NB4 (cell line): ENCODE results near the gene KDSR.
A peak's percentile ranks its signal among the peaks of the same experiment; 100 is the strongest.
"Not testable (repeated sequence)": the region's sequence is repeated elsewhere in the genome, so short reads cannot be mapped to it uniquely, and the experiment has no call there.

Source experiments
- DNase-seq: peaks from one replicate; pipeline ENCODE4 v3.0.0; 2010; ENCODE audit warnings: low read depth
- H3K4me3 ChIP-seq: one replicate; pipeline ENCODE4 v1.5.1; 2011; ENCODE audit warnings: mild to moderate bottlenecking, low read depth, low read length, moderate library complexity
- MYC ChIP-seq: IDR thresholded peaks from 2 replicates; pipeline ENCODE4 v1.6.1; 2011; ENCODE audit warnings: low read depth, low read length
- POLR2A ChIP-seq: IDR thresholded peaks from 2 replicates; pipeline ENCODE4 v1.6.1; 2011; ENCODE audit warnings: mild to moderate bottlenecking; ENCODE audit not compliant: insufficient read length; ENCODE audit errors: extremely low read depth
- TF ChIP-seq, protein P1 (sequence below): IDR thresholded peaks from one replicate; pipeline ENCODE4 v1.5.1; 2012; ENCODE audit warnings: low read depth, low read length
- TF ChIP-seq, protein P2 (sequence below): IDR thresholded peaks from 2 replicates; pipeline ENCODE4 v1.6.1; 2011; ENCODE audit warnings: low read depth, low read length

KDSR gene

DNA sequence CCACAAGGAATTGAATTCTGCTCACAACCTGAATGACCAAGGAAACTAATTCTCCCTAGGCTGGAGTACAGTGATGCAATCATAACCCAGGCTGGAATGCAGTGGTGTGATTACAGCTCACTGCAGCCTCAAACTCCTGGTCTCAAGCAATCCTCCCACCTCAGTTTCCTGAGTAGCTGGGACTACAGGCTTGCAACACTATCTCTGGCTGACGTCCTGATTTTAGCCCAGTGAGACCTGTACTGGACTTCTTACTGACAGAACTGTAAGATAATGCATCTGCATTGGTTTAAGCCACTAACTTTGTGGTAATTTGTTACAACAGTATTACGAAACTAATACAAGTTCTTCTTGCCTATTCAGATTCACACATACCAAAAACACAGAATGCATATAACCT, 9.5 kb upstream of the KDSR start:
- DNase-seq: peak; percentile 61
- TF ChIP-seq, protein P1, sequence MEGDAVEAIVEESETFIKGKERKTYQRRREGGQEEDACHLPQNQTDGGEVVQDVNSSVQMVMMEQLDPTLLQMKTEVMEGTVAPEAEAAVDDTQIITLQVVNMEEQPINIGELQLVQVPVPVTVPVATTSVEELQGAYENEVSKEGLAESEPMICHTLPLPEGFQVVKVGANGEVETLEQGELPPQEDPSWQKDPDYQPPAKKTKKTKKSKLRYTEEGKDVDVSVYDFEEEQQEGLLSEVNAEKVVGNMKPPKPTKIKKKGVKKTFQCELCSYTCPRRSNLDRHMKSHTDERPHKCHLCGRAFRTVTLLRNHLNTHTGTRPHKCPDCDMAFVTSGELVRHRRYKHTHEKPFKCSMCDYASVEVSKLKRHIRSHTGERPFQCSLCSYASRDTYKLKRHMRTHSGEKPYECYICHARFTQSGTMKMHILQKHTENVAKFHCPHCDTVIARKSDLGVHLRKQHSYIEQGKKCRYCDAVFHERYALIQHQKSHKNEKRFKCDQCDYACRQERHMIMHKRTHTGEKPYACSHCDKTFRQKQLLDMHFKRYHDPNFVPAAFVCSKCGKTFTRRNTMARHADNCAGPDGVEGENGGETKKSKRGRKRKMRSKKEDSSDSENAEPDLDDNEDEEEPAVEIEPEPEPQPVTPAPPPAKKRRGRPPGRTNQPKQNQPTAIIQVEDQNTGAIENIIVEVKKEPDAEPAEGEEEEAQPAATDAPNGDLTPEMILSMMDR: no peak
- TF ChIP-seq MYC (no peak), POLR2A (no peak)
- TF ChIP-seq, protein P2, sequence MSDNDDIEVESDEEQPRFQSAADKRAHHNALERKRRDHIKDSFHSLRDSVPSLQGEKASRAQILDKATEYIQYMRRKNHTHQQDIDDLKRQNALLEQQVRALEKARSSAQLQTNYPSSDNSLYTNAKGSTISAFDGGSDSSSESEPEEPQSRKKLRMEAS: no peak
- H3K4me3 ChIP-seq: no peak overlapping the region

DNA sequence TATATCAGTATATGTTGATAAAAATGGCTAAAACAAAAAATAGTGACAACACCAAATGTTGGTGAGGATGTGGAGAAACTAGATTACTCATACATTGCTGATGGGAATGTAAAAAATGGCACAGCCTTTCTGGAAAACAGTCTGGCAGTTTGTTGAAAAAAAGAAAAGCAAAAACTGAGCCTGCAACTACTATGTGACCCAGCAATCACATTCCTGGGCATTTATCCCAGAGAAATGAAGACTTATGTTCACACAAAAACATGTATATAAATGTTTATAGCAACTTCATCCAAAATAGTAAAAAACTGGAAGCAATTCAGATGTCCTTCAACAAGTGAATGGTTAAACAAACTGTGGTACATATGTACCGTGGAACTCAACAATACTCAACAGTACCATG, 7.5 kb upstream of the KDSR start:
- no peak for DNase-seq
- TF ChIP-seq MYC (no peak), POLR2A (no peak)
- TF ChIP-seq, protein P1: no peak
- TF ChIP-seq, protein P2: no peak
- no peak overlapping the region for H3K4me3 ChIP-seq

DNA sequence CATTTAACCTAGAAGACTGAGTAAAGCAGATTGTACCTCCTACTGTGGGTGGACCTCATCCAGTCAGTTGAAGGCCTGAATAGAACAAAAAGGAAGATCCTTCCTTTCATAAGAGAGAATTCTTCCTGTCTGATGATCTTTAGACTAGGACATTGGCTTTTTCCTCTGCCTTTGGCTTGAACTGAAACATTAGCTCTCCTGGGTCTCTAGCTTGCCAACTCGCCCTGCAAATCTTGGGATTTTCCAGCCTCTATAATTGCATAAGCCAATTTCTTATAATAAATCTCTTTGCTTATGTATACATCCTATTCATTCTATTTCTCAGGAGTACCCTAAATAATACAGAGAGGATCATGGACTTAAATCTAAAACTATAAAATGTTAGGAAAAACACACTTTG, 6.2 kb upstream of the KDSR start:
- DNase-seq: no peak
- no peak overlapping the region for H3K4me3 ChIP-seq
- TF ChIP-seq MYC: no peak
- TF ChIP-seq, protein P2: no peak
- no peak for TF ChIP-seq POLR2A
- TF ChIP-seq, protein P1: no peak

DNA sequence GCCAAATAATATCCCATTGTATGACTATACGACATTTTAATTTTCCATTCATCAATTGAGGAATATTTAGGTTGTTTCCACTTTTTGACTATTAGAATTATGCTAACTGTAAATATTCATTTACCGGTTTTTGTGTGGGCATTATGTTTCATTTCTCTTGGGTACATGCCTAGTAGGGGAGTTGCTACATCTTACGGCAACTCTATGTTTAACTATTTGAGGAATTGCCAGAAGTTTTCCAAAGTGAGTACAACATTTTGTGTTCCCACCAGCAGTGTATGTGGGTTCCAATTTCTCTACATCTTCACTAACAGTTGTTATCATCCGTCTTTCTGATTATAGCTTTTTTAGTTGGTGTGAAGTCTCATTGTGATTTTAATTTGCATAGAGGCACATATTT, 1.6 kb upstream of the KDSR start:
- TF ChIP-seq, protein P2: no peak
- H3K4me3 ChIP-seq: peak overlapping the region; percentile 87
- DNase-seq: no peak

DNA sequence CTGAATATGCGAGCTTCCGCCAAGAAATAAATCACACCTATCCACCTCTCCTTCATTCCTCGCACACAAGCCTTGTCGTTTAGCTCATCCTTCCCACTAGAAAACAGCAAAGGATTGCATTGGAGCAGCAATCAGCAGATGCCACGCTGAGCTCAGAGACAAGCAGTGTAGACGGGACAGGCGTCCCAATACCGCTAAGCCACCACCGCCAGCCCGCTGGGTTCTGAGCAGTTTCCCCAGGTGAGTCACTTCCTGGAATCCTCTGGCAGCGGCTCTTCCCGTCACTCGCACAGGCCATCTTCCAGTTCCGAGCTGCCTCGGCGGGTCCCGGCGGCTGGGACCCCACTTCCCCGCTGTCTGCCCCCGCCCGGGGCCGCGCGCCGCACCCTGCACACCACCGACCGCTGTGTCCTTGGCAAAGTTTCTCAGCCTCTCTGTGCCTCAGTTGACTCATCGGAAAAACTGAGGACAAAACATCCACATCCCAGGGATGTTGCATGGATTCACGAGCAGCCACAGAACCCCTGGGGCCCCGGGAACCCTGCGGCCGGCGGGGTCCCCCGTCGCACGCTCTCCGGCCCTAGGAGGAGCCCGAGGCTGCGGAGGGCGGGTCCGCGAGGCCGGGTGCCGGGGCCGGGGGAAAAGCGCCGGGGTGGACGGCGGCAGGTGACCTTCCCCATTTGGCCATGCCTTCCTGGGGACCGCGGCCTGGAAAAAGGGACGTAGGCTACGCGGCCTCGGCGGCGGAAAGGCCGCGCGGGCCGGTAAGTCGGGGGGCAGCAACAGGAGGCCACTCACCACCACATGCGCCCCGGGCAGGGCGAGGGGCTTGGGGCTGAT, 573 bp downstream of the KDSR start:
- peak; percentile 69 for DNase-seq
- TF ChIP-seq, protein P2: no peak
- TF ChIP-seq, protein P1: no peak
- TF ChIP-seq POLR2A (no peak), MYC (no peak)
- peak overlapping the region; percentile 90 for H3K4me3 ChIP-seq

DNA sequence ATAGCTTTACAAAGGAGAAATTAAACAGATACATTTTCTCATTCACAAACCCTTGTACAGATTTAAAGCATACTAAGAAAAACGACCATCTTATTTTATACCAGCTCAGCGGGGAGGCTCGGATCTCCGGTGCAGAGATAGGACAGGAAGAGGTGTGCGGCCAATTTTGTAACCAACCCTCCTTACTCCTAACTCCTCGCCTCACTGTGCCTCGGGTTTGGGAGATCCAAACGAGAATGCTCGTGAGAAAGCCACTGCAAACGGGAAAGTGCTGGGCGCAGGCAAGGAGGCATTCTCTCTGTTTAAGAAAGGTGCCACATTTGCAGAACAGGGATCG, 1.2 kb downstream of the KDSR start:
- no peak for TF ChIP-seq MYC
- no peak for TF ChIP-seq POLR2A
- H3K4me3 ChIP-seq: peak overlapping the region; percentile 90
- DNase-seq: peak; percentile 61

DNA sequence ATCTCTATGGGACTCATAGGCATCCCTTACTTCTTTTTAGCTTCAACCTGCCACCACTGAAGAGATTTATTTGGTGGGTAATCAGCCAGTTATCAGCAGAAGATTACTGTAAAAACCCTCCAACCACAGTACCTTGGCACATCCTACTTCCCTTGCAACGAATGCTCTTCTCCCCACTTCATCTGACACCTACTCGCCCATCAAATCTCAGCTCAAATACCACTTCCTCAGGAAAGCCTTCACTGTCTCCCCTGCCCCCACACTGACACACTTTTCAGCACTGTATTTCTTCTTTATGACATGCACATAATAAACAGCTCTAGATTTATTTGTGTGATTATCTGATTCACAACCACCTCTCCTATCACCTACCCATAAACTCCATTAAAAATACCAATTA, 3.1 kb downstream of the KDSR start:
- TF ChIP-seq, protein P2: no peak
- TF ChIP-seq, protein P1: no peak
- no peak for TF ChIP-seq MYC
- DNase-seq: peak; percentile 12
- H3K4me3 ChIP-seq: no peak overlapping the region

DNA sequence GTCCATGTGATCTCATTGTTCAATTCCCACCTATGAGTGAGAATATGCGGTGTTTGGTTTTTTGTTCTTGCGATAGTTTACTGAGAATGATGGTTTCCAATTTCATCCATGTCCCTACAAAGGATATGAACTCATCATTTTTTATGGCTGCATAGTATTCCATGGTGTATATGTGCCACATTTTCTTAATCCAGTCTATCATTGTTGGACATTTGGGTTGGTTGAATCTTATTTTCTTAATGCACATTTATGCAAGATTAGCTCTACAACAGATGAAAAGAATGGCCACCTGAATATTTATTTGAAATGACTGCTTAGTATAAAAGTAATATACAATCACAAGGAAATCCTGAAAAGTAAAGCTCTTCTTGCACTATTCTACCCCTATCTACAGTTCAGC, 3.6 kb downstream of the KDSR start:
- DNase-seq, H3K4me3 ChIP-seq: not testable (repeated sequence)
